CD14-positive monocyte (primary cell): ENCODE data around the gene TBCD. TPM values are rescaled to one million over a fixed set of nuclear protein-coding genes. Genes with fewer than 3 reads are reported as not detected.
A peak's percentile ranks its signal among the peaks of the same experiment; 100 is the strongest.

Experiments used
- DNase-seq, 3 donors: peaks; one replicate each; pipeline ENCODE4 v3.0.0-alpha.2; 2011 to 2022
- H2AFZ ChIP-seq: 2 replicates; pipeline ENCODE4 v1.6.0; 2012; ENCODE audit warnings: mild to moderate bottlenecking, low read depth, low read length, inconsistent platforms; ENCODE audit not compliant: insufficient read depth, poor library complexity, severe bottlenecking
- H3K27ac ChIP-seq, 2 donors: 1 replicate in 1 of 2; 2 replicates in 1 of 2; pipeline ENCODE4 v1.5.1; 2012 to 2013; ENCODE audit warnings: low read length in 2 of 2, control low read depth in 1 of 2, inconsistent platforms in 1 of 2, low read depth in 1 of 2, mild to moderate bottlenecking in 1 of 2
- H3K27me3 ChIP-seq, 2 donors: one replicate each; pipeline versions ENCODE4 v1.6.0 to v1.6.1; 2011 to 2013; ENCODE audit warnings: low read length in 2 of 2; ENCODE audit not compliant: control insufficient read depth in 2 of 2, insufficient read depth in 2 of 2
- H3K36me3 ChIP-seq, 2 donors: replicated peaks in 1 of 2; 1 replicate in 1 of 2; 2 replicates in 1 of 2; pipeline versions ENCODE4 v1.5.1 to v1.6.1; 2012 to 2013; ENCODE audit warnings: low read length in 2 of 2, control low read depth in 1 of 2, inconsistent platforms in 1 of 2, mild to moderate bottlenecking in 1 of 2; ENCODE audit not compliant: insufficient read depth in 2 of 2, control insufficient read depth in 1 of 2
- H3K4me1 ChIP-seq, 2 donors: 1 replicate in 1 of 2; 2 replicates in 1 of 2; pipeline versions ENCODE4 v1.5.1 to v1.6.1; 2012 to 2013; ENCODE audit warnings: low read length in 2 of 2, control low read depth in 1 of 2, inconsistent platforms in 1 of 2, mild to moderate bottlenecking in 1 of 2, moderate library complexity in 1 of 2; ENCODE audit not compliant: insufficient read depth in 2 of 2, control insufficient read depth in 1 of 2
- H3K4me2 ChIP-seq: replicated peaks from 2 replicates; pipeline ENCODE3; 2012; ENCODE audit warnings: low read length, moderate library complexity, mild to moderate bottlenecking; ENCODE audit not compliant: poor library complexity, severe bottlenecking; ENCODE audit errors: extremely low read depth
- H3K4me3 ChIP-seq, 3 experiments: fragments of 200-600 bp in 1 of 3; sonication (generic) in 1 of 3; replicated peaks in 1 of 3; 1 replicate in 2 of 3; 2 replicates in 1 of 3; pipeline ENCODE4 v1.5.1; 2011 to 2013; ENCODE audit warnings: low read length in 3 of 3, mild to moderate bottlenecking in 3 of 3, control low read depth in 2 of 3, low read depth in 2 of 3, inconsistent platforms in 1 of 3, moderate library complexity in 1 of 3
- H3K79me2 ChIP-seq: 2 replicates; pipeline ENCODE4 v1.6.0; 2012; ENCODE audit warnings: mild to moderate bottlenecking, control low read depth, inconsistent platforms, low read length, moderate library complexity; ENCODE audit not compliant: insufficient read depth
- H3K9ac ChIP-seq: 2 replicates; pipeline ENCODE4 v1.6.0; 2017; ENCODE audit warnings: low read length, mild to moderate bottlenecking; ENCODE audit not compliant: insufficient read depth, poor library complexity, severe bottlenecking
- H3K9me3 ChIP-seq, 2 donors: replicated peaks in 1 of 2; 1 replicate in 1 of 2; 2 replicates in 1 of 2; pipeline versions ENCODE4 v1.5.1 to v1.6.1; 2012 to 2013; ENCODE audit warnings: low read length in 2 of 2, control low read depth in 1 of 2; ENCODE audit not compliant: control insufficient read depth in 1 of 2, insufficient read depth in 1 of 2
- H4K20me1 ChIP-seq: 2 replicates; pipeline ENCODE4 v1.6.0; 2012; ENCODE audit warnings: mild to moderate bottlenecking, low read length, control low read depth, moderate library complexity; ENCODE audit not compliant: insufficient read depth
- H3K27ac Mint-ChIP-seq, 7 donors: one replicate each; pipeline ENCODE4 v1.8.0; 2020; ENCODE audit warnings: mild to moderate bottlenecking in 7 of 7, mixed read lengths in 7 of 7, moderate library complexity in 6 of 7, inconsistent platforms in 2 of 7
- H3K27me3 Mint-ChIP-seq, 3 donors: one replicate each; pipeline ENCODE4 v1.8.0; 2021 to 2022; ENCODE audit warnings: low read depth in 3 of 3, mild to moderate bottlenecking in 3 of 3, mixed read lengths in 3 of 3, moderate library complexity in 3 of 3, inconsistent platforms in 1 of 3
- H3K36me3 Mint-ChIP-seq, 2 donors: one replicate each; pipeline ENCODE4 v1.8.0; 2020; ENCODE audit warnings: mixed read lengths in 2 of 2, inconsistent platforms in 1 of 2, mild to moderate bottlenecking in 1 of 2
- H3K4me1 Mint-ChIP-seq: one replicate; pipeline ENCODE4 v1.8.0; 2020; ENCODE audit warnings: mild to moderate bottlenecking, mixed read lengths
- H3K4me3 Mint-ChIP-seq, 2 donors: one replicate each; pipeline ENCODE4 v1.8.0; 2020; ENCODE audit warnings: mild to moderate bottlenecking in 2 of 2, mixed read lengths in 2 of 2, moderate library complexity in 1 of 2
- H3K9me3 Mint-ChIP-seq, 7 donors: one replicate each; pipeline ENCODE4 v1.8.0; 2020 to 2022; ENCODE audit warnings: mixed read lengths in 7 of 7, mild to moderate bottlenecking in 6 of 7, moderate library complexity in 6 of 7, inconsistent platforms in 2 of 7
- CTCF ChIP-seq: fragments of 200-600 bp; IDR thresholded peaks from one replicate; pipeline ENCODE4 v1.8.0; 2022; ENCODE audit warnings: antibody characterized with exemption, mild to moderate bottlenecking
- WGBS: methylation state at CpG from one replicate; pipeline ENCODE4 v1.1.5; 2013; ENCODE audit warnings: missing lambda C conversion rate; ENCODE audit not compliant: insufficient coverage; 5-methylcytosine and 5-hydroxymethylcytosine counted together
- intact Hi-C, 2 donors: fragments of 100-400 bp; cut with micrococcal nuclease; formaldehyde crosslinking; loops; one replicate each; pipeline versions ENCODE4 v1.15.0 to v1.15.1; 2023
- polyA plus RNA-seq, 3 donors: library from polyadenylated mRNA; depleted of rRNA in 1 of 3; unstranded in 2 of 3; stranded (reverse) in 1 of 3; fragments of 300-500 nt in 2 of 3; fragments of >200 nt in 1 of 3; fragmentation: Illumina TruSeq in 2 of 3; gene quantifications; 1 replicate in 2 of 3; 2 replicates in 1 of 3; pipeline ENCODE4 v1.2.3, GENCODE V29; 2012 to 2021

TBCD gene
- polyA plus RNA-seq, 3 donors, result 54.7 to 74.0 (median 66.6) TPM

DNA sequence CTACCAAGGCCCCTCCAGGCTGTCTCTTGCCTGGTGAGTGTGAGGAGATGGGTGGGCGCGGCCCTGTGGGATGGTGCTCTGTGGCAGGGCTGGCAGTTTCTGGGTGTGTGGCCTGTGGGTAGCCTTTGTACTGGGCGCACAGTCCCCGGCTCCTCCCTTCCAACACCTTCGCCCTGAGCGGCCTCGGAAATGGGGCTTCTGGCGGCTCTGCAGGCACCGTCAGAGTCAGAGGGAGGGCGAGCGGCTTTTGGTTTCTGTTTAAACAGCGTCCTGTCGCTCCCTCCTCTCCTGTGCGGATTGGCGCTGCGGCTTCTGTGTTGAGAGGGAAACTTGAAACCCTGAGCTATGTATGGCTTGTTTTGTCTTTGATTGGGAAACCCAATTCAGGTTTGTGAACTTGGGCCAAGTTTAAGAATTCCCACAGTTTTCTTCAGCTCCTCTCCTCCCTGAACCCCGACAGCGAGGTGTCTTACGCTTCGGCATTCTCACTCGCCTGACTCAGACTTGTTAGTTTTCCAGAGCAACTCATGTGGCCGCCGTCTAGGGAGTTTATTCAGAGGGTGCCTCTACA is 96.2 kb downstream of the TBCD start:
- 98% methylated on average over 13 of the region's 23 CpGs for WGBS
- Histone ChIP-seq H4K20me1 (no peaks in the 10 kb centered on the region), H3K36me3 (no peaks in the 10 kb centered on the region), H3K9me3 (no peaks in the 10 kb centered on the region), H2AFZ (no peak overlapping the region), H3K9ac (no peak overlapping the region), H3K4me1 (peaks cover 10 to 13% of the 10 kb centered on the region in 2 donors), H3K27me3 (no peaks in the 10 kb centered on the region), H3K79me2 (no peaks in the 10 kb centered on the region), H3K4me2 (no peak overlapping the region), H3K27ac (no peak overlapping the region), H3K4me3 (no peak overlapping the region)
- Mint-ChIP-seq H3K4me3 (peak overlapping the region; percentile 30 to 49), H3K9me3 (no peaks in the 10 kb centered on the region), H3K27me3 (peaks cover 0 to 12% (median 5%) of the 10 kb centered on the region in 3 donors), H3K27ac (peak overlapping the region in 1 of 7 donors; percentile 18), H3K4me1 (peaks cover 12% of the 10 kb centered on the region), H3K36me3 (peaks cover 11 to 17% of the 10 kb centered on the region in 2 donors)
- no peak for TF ChIP-seq CTCF
- intact Hi-C loops, result no loop called here
- no peak for DNase-seq

- H3K27ac ChIP-seq, result no peak overlapping the region
- H3K4me3 Mint-ChIP-seq, result peak overlapping the region in 1 of 2 donors; percentile 24
- H3K36me3 Mint-ChIP-seq, result peaks cover 14 to 17% of the 10 kb centered on the region in 2 donors
- H4K20me1 ChIP-seq, result no peaks in the 10 kb centered on the region
- no peak overlapping the region for H2AFZ ChIP-seq
- peaks cover 10% of the 10 kb centered on the region for H3K4me1 Mint-ChIP-seq
- TF ChIP-seq CTCF, result no peak
- no peak overlapping the region for H3K9ac ChIP-seq
- peaks cover 0 to 10% (median 5%) of the 10 kb centered on the region in 3 donors for H3K27me3 Mint-ChIP-seq
- H3K27ac Mint-ChIP-seq, result peak overlapping the region in 1 of 7 donors; percentile 1
- H3K9me3 ChIP-seq, result no peaks in the 10 kb centered on the region
- peaks cover 10 to 13% of the 10 kb centered on the region in 2 donors for H3K4me1 ChIP-seq
- DNase-seq, result peak in 1 of 3 donors; percentile 16
- no peaks in the 10 kb centered on the region for H3K9me3 Mint-ChIP-seq
- H3K79me2 ChIP-seq, result no peaks in the 10 kb centered on the region
- WGBS, result 74% methylated on average over 29 of the region's 33 CpGs
- H3K4me3 ChIP-seq, result no peak overlapping the region
- intact Hi-C loops, result no loop called here
- H3K27me3 ChIP-seq, result no peaks in the 10 kb centered on the region
- H3K4me2 ChIP-seq, result no peak overlapping the region
- H3K36me3 ChIP-seq, result no peaks in the 10 kb centered on the region
Observed at GRCh38 chr17:82849076-82849945, 97.4 kb downstream of the TBCD start.
